PFSK-1 (cell line): ENCODE data around the gene DNPEP.

ENCODE experiments used
- FOXP2 ChIP-seq: optimal IDR thresholded peaks from 2 replicates; pipeline ENCODE3; 2011; ENCODE audit warnings: borderline replicate concordance, control low read depth, inconsistent platforms; ENCODE audit not compliant: insufficient read depth; ENCODE audit errors: extremely low read length, extremely low read depth
- POLR2AphosphoS5 ChIP-seq: IDR thresholded peaks from 2 replicates; pipeline ENCODE4 v1.6.1; 2012; ENCODE audit warnings: low read depth, mild to moderate bottlenecking, control low read depth, low read length, moderate library complexity
- SIN3A ChIP-seq: IDR thresholded peaks from 2 replicates; pipeline ENCODE4 v1.6.1; 2012; ENCODE audit warnings: mild to moderate bottlenecking, low read length, moderate library complexity, borderline replicate concordance; ENCODE audit not compliant: insufficient read depth
- TAF1 ChIP-seq: IDR thresholded peaks from 2 replicates; pipeline ENCODE4 v1.6.1; 2012; ENCODE audit warnings: low read length, control low read depth, borderline replicate concordance; ENCODE audit not compliant: insufficient read depth
- TF ChIP-seq, protein P1 (sequence below), 2 experiments: IDR thresholded peaks; 2 replicates each; pipeline versions ENCODE4 v1.6.1 to v1.8.0; 2011 to 2012; ENCODE audit warnings: low read depth in 2 of 2, low read length in 2 of 2, control low read depth in 1 of 2, inconsistent platforms in 1 of 2, mild to moderate bottlenecking in 1 of 2, moderate library complexity in 1 of 2; ENCODE audit not compliant: insufficient read depth in 1 of 2

- TF ChIP-seq POLR2AphosphoS5 (no peak), SIN3A (no peak), TAF1 (no peak), FOXP2 (no peak)
- TF ChIP-seq, protein P1, sequence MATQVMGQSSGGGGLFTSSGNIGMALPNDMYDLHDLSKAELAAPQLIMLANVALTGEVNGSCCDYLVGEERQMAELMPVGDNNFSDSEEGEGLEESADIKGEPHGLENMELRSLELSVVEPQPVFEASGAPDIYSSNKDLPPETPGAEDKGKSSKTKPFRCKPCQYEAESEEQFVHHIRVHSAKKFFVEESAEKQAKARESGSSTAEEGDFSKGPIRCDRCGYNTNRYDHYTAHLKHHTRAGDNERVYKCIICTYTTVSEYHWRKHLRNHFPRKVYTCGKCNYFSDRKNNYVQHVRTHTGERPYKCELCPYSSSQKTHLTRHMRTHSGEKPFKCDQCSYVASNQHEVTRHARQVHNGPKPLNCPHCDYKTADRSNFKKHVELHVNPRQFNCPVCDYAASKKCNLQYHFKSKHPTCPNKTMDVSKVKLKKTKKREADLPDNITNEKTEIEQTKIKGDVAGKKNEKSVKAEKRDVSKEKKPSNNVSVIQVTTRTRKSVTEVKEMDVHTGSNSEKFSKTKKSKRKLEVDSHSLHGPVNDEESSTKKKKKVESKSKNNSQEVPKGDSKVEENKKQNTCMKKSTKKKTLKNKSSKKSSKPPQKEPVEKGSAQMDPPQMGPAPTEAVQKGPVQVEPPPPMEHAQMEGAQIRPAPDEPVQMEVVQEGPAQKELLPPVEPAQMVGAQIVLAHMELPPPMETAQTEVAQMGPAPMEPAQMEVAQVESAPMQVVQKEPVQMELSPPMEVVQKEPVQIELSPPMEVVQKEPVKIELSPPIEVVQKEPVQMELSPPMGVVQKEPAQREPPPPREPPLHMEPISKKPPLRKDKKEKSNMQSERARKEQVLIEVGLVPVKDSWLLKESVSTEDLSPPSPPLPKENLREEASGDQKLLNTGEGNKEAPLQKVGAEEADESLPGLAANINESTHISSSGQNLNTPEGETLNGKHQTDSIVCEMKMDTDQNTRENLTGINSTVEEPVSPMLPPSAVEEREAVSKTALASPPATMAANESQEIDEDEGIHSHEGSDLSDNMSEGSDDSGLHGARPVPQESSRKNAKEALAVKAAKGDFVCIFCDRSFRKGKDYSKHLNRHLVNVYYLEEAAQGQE (IDR thresholded peaks at IDR 0.05; ENCODE audit: insufficient read depth in 1 of 2, low read depth in 2 of 2, low read length in 2 of 2) = no peak
Observed at GRCh38 chr2:219388907-219389156, 1.1 kb upstream of the DNPEP start.
